ENCODE results near the gene RGMA.

Gene RGMA

DNA sequence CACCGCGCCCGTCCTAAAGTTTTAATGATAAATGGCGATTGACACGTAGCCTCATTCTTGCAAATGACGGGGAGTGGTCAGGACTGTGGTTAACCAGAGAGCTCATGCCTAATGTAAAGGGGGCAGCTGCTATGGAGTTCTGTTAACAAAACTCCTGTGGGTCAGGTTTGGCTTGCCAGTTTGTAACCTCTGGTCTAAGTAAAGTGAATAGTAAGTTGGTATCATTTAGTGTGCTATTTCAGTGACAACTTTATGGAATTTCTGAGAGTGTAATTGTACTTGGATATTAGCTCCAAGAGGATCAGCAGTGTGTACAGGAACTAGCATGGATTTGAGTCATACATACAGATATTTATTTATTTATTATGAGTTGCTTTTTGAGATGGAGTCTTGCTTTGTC is 87.9 kb downstream of the RGMA start:
- DNase-seq: no peak

GRCh38 chr15:92997821-92998220 is 91.2 kb downstream of the RGMA start:
- DNase-seq: no peak

DNA sequence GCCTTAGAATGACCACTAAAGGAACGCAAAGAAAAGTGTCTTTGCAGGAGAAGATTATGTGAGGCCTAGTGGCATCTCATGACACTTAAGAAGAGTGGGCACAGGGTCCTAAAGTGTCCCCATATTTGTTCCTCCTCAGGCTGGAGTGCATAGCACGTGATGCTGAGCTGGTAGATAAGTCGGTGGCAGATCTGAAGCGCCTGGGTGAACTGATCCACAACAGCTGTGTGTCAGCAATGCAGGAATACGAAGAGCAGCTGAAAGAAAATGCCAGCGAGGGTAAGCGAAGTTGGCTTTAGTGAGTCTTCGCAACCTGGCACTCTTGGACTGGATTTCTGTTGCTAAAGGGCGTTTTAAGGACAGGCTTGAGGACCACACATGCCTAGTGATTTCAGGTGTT is 96.3 kb downstream of the RGMA start:
- no peak for DNase-seq

DNA sequence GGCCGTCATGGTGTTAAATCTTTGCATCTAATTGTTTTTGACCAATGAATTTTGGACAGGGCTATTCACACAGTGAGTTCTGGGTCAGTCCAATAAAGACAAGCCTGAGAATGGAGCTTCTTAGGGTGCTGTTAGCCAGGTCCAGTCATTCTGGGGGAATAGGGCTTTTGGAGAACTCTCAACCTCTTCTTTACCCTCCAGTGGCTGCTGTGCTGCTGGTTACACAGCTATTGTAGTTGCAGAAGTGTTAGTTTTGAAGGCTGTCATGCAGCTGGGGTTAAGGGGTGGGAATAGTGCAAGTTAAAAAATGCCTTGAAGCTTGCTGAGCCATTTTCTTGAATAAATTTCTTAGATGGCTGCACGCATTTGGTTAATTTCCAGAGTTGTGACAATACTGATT is 99.0 kb downstream of the RGMA start:
- DNase-seq: no peak

DNA sequence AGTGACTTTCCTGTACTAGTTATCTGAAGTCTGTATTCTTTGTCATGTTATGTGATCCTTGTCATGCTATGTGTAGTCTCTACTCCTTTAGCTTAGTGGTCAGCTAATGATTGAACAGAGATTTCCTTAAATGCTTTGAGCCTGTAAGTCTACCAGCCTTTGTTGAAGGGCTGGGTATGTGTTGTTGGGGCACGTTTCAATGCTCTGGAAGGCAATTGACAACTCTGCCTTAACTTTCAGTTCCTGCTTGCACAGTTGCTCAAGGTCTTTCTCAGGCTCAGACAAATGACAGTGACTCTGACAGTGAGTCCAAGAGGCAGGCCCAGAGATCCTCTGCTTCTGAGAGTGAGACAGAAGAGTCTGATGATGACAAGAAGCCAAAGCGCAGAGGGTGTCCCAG is 99.5 kb downstream of the RGMA start:
- DNase-seq: no peak
